HG03097 (cell line): ENCODE measurements around the gene SEC16A.

Experiments
- ATAC-seq: cut with Tn5 transposase; IDR thresholded peaks from one replicate; pipeline ENCODE4 v1.9.1; 2021; ENCODE audit not compliant: unreplicated experiment, low FRiP score

The SEC16A gene

DNA sequence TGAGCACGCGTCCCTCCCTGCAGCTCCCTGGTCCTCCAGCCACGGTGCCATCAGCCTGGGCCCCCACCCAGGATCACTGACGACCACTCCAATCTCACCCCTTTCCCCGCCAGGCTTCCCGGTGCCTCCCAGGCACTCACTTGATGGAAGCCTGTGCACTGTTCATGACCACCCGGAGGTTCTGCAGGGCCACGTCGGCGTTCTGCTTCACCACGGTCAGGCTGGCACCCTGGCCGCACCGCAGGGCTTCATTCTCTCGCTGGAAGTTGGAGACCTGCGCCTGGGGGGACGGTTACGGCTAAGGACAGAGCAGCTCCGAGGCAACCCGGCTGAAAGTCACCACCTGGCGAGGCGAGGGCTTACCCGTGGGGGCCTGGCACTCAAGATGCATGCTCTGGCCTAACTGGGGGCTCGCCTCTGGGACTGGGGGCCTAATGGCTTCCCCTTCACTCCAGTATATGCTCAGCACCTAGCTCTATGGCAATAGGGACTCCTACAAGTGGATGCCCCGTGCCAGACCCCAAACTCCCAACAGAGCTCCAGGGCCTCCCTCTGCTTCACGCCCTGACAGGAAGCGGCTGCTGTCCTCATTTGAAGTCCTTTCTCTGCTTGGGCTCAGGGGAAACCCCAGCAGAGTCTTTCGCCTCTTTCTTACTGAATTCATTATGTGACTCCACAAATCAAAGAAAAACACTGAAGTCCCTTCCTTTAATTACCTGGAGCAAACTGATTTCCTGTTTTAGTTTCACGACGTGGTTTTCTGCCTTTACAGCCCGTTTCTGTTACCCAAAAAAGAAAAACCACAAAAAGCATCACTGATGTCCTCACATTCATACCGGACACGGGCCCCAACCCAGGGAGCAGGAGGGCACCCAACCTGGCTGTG lies 78.7 kb downstream of the SEC16A start:
- ATAC-seq, result no peak

DNA sequence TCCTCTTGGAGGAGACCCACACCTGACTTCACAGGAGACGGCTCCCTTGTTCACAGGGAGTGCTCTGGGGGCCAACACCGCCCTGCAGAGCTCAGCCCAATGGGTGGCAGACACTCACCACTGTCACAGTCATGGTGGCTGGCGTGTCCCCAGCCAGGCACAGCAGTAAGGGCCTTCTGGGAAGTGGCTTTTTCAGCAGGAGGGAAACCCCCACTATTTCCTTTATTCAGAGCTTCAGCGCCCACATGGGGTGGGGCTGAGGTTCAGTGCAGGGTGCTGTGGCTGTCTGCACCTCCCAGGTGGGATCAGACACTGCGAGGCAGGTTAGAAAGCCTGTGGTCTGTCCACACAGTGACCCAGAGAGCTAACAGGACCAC lies 79.3 kb downstream of the SEC16A start:
- no peak for ATAC-seq

DNA sequence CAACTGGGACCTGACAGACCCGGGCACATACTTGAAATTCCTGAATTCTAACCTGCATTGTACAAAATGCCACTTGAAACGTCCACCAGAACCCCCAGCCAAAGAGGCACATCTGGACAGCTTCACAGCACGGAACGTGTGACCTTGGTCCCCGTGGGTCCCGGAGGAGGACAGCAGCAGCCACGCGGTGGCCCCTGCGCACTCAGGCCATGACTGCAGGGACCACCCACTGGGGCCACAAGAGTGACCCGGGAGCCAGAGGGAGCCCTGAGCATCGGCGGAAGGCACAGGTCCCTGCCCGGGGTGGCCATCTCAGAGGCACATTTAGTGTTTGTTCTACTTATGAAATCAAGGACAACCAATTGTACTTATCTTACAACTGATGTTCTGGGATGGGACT lies 80.8 kb downstream of the SEC16A start:
- ATAC-seq, result no peak

DNA sequence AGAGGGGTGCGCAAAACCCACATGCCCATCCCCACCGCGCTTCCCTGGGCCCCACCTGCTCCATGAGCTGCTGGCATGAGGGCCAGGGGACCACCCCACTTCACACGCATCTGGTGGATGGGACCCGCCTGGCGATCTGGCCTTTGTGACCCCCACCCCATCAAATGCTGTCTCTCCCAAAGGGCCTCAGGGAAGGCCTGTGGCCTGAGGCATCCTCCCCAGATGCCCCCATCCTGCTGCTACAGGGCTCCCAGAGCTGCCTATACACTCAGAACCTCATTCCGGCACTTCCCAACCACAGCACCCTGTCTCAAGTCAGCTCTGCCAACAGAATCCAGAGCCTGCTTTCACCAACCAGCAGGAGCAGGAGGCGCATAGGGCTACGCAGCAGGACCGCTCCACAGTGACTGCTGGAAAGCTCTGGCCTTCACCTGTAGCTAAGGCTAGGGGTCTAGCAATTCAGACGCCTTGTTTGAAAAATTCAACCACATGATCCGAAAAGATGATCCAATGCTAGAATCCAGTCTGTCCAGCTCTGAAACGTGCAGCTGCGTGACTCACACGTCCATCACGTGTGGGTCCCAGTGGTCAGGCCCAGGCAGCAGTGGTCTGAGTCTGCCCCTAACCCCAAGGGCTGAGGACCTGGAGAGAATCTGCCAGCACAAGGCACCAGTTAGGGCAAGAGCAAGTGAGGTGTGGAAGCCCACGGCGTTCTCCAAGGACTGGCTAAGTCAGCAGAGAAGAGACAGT lies 81.5 kb downstream of the SEC16A start:
- ATAC-seq, result no peak

DNA sequence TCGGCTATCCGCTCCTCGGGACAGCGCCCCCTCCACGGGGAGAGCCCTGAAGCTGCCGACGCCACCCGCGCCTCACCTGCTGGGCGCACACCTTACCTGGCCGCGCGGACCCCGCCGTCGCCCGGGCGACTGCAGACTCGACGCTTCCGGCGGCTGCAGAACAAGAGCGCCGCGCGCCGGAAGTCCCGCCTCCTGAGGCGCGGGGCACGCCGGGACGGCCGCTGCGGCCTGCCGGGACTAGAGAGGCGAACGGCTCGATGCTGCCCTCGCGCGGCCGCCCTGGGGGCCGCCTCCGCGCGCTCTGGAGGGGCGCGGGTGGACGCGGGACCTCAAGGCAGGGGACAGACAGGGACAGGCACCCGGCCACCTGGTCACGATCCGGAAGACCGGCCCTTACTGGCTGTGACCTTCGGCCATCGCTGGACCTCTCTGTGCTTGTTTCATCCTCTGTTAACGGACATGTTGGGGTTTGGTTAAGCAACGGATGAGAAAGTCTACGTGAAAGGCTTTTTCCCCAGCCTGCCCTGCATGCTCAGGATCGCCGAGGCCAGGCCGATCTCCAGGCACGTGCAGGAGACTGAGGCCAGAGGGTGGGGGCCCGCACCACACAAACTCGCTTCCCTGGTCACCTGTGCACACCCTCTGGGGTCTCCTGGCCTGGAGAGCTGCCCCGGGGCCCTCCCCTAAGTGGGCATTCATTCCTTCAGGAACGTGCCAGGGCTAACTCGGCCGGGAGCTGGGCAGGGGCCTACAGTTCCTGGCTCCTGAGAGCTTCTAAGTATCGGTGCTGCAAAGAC lies 82.6 kb downstream of the SEC16A start, which contains the start of gene SNAPC4:
Gene SNAPC4 (minus strand): TSS at position 133 of the 797 bp plus-strand sequence. CDS start 1,742 bp downstream, outside the sequence.
- ATAC-seq, result peak; percentile 68

DNA sequence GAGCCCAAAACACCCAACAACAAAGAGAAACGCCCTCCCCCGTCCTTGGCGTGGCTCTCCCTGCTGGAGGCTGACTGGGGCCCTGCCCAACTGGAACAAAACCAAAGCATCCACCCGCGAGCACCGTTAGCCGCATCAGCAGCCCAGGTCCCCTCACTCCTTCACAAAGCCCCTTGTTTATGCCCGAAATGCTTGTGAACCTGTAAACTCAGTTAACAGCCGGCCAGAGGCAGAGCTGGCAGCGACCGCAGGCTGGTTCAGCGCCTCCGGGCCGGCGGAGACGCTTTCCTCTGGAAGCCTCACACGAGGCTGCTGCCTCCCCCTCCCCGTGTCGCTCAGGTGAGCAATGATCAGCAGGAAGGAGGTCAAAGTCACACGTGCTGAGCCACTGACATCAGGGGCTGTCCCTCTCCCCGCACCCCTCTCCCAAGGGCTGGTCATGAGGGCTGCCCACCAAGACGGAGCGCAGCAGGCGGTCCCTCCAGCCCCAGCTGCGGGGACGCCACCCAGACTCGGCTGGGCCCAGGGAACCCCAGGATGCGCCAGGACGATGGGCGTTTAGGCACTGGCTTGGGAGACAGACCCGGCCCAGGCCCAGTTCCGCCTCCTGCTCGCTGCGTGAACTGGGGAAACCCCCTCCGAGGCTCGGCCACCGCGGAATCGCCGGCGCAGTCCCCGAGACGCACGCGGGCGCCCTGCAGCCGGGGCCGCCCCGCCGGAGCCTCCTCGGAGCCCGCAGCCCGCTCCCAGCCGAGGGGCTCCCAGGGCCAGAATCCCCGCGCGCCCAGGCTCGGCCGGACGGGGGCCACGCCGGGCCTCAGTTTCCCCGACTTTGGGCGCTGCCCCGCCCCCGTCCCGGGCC lies 83.4 kb downstream of the SEC16A start:
- ATAC-seq, result no peak

DNA sequence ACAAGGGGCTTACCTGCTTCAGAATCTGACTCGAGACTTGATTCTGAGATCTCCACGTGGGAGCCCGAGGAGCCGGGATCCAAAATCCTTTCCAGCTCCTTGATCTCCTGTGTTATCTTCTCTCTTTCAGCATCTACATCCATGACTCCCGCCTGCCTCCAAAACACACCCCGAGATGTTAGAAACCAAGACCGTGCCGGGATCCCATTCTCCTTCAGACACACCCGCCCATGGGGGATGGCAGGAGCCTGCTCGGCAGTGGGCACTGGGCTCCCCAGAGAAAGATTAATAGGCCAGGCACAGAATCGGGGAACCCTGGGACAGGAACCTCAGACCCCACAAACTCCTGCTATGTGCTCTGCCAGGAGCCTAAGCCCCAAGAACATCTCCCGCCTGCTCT lies 84.6 kb downstream of the SEC16A start:
- no peak for ATAC-seq

DNA sequence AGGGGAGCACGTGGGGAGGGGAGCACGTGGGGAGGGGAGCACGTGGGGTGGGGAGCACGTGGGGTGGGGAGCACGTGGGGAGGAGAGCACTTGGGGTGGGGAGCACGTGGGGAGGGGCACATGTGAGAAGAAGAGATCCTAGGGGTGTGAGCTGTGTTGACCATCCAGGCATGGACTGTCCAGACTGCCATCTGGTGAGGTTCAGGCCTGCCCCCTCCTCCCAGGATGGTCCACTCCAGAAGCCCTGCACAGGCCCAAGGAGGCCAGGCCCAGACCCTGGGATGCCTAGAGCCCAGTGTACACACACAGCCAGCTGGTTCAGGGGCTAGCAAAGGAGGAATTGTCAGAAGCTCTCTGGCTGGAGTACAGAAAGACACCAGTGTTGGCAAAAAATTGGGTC lies 85.2 kb downstream of the SEC16A start:
- no peak for ATAC-seq

DNA sequence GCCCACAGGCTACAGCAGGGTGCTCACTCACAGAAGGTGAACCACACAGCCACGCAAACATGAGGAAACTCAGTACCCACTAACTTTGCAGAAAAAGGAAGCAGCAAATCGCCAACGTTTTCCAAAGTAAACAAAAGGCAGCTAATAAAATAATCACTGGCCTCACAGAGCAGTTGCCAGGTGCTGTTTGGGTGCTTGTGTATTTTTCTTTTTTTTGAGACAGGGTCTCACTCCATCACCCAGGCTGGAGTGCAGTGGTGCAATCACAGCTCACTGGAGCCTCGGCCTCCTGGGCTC lies 86.7 kb downstream of the SEC16A start:
- ATAC-seq, result no peak

DNA sequence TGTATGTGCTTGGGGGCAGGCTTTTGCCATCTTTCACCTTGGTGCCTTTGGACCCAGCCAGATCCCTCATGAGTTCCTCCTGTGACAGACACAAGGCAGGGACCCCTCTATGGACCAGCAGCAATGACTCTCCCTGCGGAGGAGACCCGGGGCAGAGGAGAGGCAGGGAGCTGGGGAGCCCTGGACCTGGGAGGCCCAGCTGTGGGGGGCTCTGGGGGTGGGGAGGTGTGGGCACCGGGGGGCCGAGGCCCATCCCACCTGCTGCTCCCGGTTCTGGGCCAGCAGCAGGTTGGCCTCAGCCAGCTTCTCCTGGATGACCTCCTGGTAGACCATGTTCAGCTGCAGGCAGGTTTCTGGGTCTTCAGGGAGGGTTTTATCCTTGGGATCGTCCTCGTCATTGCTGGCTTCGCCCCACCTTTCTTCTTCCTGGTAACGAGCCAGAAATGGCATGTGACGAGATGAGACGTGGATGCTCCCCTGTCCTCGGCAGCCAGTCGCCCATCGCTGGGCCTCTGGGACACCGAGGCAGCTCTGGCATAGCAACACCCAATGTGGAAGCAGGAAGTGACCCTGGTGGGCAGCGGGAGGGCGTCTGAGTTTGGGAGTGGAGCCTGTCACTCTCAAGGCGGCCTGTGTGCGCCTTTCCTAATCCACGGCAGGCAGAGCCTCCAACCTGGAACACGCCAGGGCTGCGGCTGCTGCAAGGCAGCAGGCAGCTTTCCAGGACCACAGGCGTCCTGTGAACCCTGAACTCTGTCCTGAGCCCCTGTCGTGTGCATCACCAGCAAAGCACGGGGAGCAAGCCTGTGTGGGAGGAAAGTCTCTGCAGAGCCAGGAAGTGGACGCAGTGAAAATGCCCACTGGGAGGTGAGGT lies 87.3 kb downstream of the SEC16A start:
- no peak for ATAC-seq

DNA sequence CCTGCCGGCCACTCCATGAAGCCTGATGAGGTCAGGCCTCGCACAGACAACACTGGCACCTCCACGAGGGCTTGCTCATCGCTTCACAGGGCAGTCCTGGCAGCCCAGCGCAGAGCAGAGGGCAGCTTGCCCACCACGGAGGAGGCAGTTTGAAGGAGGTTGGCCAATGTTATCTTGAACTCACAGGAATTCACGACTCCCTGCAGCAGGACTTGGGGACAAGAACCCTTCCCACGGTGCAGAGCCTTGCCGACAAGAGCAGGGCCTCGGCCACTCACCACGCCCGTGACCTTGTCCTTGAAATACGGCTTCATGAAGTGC lies 87.9 kb downstream of the SEC16A start:
- ATAC-seq, result no peak

DNA sequence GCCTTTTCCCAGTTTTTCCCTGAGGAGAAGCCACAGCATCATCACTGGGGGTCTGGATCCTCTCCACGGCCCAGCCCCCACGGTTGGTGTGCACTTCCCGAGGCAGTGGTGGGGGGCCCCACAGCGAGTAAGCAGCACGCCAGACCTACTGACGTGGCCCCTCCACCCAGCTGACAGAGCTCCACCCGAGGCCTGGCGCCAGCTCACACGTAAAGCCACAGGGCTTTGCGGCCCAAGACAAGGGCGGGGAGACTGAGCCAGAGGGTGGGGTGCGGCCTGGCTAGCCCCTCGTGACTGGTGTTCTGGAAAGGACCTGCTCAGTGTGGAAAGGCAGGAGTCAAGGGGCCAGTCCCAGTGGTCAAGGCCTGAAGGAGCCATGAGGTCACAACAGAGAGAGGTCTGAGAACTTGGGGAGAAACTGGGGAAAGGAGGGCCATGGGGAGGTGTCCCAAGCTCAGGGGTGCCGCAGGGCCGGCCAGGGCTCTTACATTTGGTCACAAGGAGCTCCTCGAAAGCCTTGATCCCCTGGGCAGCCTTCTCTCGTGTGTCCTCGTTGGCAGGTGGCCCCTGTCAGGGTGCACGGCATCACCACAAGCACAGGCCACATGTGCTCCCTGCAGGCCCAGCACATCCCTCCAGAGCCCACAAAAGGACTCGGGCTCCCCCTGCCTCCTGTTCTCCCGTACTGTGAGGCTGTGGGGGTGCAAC lies 88.4 kb downstream of the SEC16A start:
- no peak for ATAC-seq

DNA sequence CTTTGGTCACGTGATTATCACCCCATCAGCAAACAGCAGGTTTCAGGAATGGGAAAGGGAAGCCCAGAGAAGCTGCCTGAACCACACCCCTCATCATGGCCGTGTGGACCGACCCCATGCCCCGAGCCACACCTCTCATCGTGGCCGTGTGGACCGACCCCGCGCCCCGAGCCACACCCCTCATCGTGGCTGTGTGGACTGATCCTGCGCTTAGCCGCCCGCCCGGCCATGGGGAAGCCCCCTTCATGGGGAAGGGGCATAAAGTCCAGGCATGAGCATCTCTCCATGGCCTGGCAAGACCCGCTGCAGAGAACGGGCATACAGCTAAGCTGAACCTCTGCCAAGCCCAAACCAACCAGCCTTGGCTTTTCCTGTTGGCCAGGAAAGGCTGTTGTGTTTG lies 89.3 kb downstream of the SEC16A start:
- ATAC-seq, result no peak

DNA sequence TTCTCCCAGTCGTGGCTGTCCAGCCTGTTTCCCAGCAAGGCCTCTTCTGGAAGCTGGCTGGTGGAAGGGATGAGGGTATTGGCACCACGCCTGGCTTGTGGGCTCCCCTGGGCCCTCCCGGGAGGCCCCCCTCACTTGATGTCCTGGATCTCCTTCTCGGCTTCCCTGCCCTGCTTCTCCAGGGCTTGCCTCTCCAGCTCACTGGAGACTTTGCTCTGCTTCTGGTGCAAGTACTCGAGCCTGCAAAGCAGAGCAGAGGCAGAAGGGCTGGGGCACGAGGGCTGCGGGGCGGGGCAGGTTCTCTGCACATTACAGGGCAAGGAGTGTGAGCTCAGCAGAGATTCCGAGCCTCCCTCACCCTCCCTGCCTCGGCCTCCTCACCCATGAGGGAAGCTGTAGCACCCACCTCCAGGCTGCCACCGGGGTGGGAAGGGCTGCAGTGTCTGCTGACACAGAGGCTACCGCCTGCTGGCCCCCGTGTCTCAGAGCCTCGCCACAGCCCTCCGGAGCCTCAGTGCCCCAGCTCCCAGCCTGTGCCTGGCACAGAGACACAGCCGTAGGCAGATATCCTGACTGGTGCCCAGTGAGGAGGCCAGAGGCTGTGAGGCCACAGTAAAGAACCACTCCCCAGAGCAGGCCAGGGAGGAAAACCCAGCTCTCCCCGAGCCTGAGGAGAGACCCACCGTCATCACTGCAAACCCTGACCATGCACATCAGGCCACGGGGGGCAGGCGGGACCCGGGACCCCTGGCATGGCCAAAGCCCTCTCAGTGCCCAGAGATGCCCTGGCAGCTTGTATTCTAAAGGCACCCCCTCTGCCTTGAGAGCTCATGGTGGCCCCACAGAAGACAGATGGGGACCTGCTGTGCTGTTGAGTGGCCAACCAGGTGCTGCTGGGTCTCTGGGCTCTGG lies 90.0 kb downstream of the SEC16A start:
- ATAC-seq, result no peak

DNA sequence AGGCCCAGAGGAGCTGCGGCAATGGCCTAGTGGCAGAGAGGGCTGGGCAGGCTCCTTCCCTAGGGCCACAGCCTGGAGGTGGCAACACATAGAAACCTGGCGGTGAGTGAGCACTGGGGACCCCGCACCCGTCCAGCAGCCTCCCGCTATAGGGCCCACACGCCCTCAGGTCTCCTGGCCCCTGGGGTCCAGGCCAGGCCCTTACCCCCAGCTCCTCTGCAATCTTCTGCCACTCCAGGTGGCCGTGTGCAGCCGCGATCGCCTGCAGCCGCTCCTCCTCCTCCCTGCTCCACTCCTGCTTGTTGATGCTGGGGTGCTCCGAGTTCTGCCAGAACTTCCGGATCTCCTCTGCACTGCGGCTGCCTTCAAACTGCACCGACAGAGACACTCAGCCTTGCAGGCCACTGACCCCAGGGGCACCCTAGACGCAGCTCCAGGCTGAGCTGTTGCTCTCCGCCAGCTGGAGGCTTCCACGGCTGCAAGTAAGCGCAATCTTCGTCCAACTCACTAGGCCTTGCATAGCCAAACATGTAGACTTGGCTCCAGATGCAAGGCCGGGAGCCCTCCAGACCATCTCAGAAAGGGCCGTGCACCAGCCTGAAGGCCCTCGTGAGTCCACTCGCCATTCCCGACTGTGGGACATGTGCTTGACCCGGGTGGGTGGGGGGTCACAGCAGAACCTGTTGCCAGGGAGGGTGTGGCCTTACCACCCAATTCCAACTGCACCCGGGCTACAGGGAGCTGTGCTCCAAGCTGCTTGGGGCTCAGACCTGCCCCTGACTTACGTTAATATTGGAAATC lies 90.9 kb downstream of the SEC16A start:
- ATAC-seq, result no peak
